ENCODE results near the gene OSBPL3.
"Not testable (repeated sequence)": the region's sequence is repeated elsewhere in the genome, so short reads cannot be mapped to it uniquely, and the experiment has no call there.

Gene OSBPL3

GRCh38 chr7:24979863-24980533 is at the start of gene OSBPL3:
Gene OSBPL3 (minus strand): TSS chr7:24980178. CDS start chr7:24892472, 87,706 bp downstream.
- peak; percentile 93 to 97 (median 96) for DNase-seq (ENCODE audit: low read depth in 3 of 3, low spot score in 1 of 3)

- DNase-seq (ENCODE audit: low read depth in 3 of 3, low spot score in 1 of 3), result no peak
These were observed 49.1 kb upstream of the OSBPL3 start for GRCh38 chr7:25029075-25029474.

GRCh38 chr7:25028370-25029021 is 48.5 kb upstream of the OSBPL3 start:
- no peak for DNase-seq (ENCODE audit: low read depth in 3 of 3, low spot score in 1 of 3)

- no peak for DNase-seq (ENCODE audit: low read depth in 3 of 3, low spot score in 1 of 3)
These were observed 46.2 kb upstream of the OSBPL3 start for GRCh38 chr7:25026156-25026555.

GRCh38 chr7:25025218-25025671 is 45.3 kb upstream of the OSBPL3 start:
- DNase-seq (ENCODE audit: low read depth in 3 of 3, low spot score in 1 of 3), result no peak

- no peak for DNase-seq (ENCODE audit: low read depth in 3 of 3, low spot score in 1 of 3)
These were observed 44.1 kb upstream of the OSBPL3 start for GRCh38 chr7:25024066-25024465.

GRCh38 chr7:25017671-25018070 is 37.7 kb upstream of the OSBPL3 start:
- DNase-seq (ENCODE audit: low read depth in 3 of 3, low spot score in 1 of 3), result not testable (repeated sequence)

GRCh38 chr7:25014756-25015155 is 34.8 kb upstream of the OSBPL3 start:
- no peak for DNase-seq (ENCODE audit: low read depth in 3 of 3, low spot score in 1 of 3)

GRCh38 chr7:25012710-25013109 is 32.7 kb upstream of the OSBPL3 start:
- not testable (repeated sequence) for DNase-seq (ENCODE audit: low read depth in 3 of 3, low spot score in 1 of 3)

- no peak for DNase-seq (ENCODE audit: low read depth in 3 of 3, low spot score in 1 of 3)
These were observed 32.3 kb upstream of the OSBPL3 start for GRCh38 chr7:25012254-25012653.

- no peak for DNase-seq (ENCODE audit: low read depth in 3 of 3, low spot score in 1 of 3)
These were observed 29.3 kb upstream of the OSBPL3 start for GRCh38 chr7:25009257-25009656.

GRCh38 chr7:25007668-25008067 is 27.7 kb upstream of the OSBPL3 start:
- no peak for DNase-seq (ENCODE audit: low read depth in 3 of 3, low spot score in 1 of 3)

- DNase-seq (ENCODE audit: low read depth in 3 of 3, low spot score in 1 of 3), result no peak
These were observed 26.3 kb upstream of the OSBPL3 start for GRCh38 chr7:25006276-25006675.

GRCh38 chr7:25005658-25006057 is 25.7 kb upstream of the OSBPL3 start:
- DNase-seq (ENCODE audit: low read depth in 3 of 3, low spot score in 1 of 3), result no peak

GRCh38 chr7:25002786-25003185 is 22.8 kb upstream of the OSBPL3 start:
- DNase-seq (ENCODE audit: low read depth in 3 of 3, low spot score in 1 of 3), result no peak

- DNase-seq (ENCODE audit: low read depth in 3 of 3, low spot score in 1 of 3), result no peak
These were observed 15.5 kb upstream of the OSBPL3 start for GRCh38 chr7:24995466-24995865.

- no peak for DNase-seq (ENCODE audit: low read depth in 3 of 3, low spot score in 1 of 3)
These were observed 12.3 kb upstream of the OSBPL3 start for GRCh38 chr7:24992314-24992713.

GRCh38 chr7:24991353-24991752 is 11.4 kb upstream of the OSBPL3 start:
- DNase-seq (ENCODE audit: low read depth in 3 of 3, low spot score in 1 of 3), result no peak

GRCh38 chr7:24987331-24987842 is 7.4 kb upstream of the OSBPL3 start:
- no peak for DNase-seq (ENCODE audit: low read depth in 3 of 3, low spot score in 1 of 3)

- no peak for DNase-seq (ENCODE audit: low read depth in 3 of 3, low spot score in 1 of 3)
These were observed 2.9 kb upstream of the OSBPL3 start for GRCh38 chr7:24982917-24983316.

GRCh38 chr7:24981171-24981951 is 1.4 kb upstream of the OSBPL3 start:
- DNase-seq (ENCODE audit: low read depth in 3 of 3, low spot score in 1 of 3), result peak in 1 of 3 donors; percentile 42

Measured in stimulated activated CD4-positive, alpha-beta T cell treated with anti-CD3 and anti-CD28 coated beads, TNF-alpha, amount 100 ng/mL, for 1 hour (primary cell).